HepG2 (cell line): ENCODE measurements around the gene GOLT1A. TPM values are rescaled to one million over a fixed set of nuclear protein-coding genes. Genes with fewer than 3 reads are reported as not detected.

Experiments
- ATAC-seq: fragments of 200-7000 bp; cut with Tn5 transposase; 3 replicates; pipeline ENCODE4 v1.9.1; 2020; ENCODE audit warnings: mild to moderate bottlenecking, moderate library complexity
- BruUV-seq: library from RNA; stranded (reverse); fragments of 400-500 nt; replicated peaks from 2 replicates; lab custom pipeline; 2021; lab: Mats Ljungman, UMichigan
- CTCF ChIA-PET: fragments of 300-600 bp; formaldehyde crosslinking; extraction: SDS; loops from one replicate; lab custom pipeline; 2021; ENCODE audit warnings: low total read pairs, inconsistent platforms, low intra/inter-chr PET ratio; lab: Yijun Ruan, JAX
- POLR2A ChIA-PET: fragments of 350-600 bp; sonication (Branson Sonifier 250); formaldehyde crosslinking; loops from one replicate; lab custom pipeline; 2020; ENCODE audit warnings: antibody characterized with exemption, inconsistent platforms; lab: Yijun Ruan, JAX
- DNase-seq: peaks from one replicate; pipeline ENCODE4 v3.0.0-alpha.2; 2015; ENCODE audit warnings: low spot score
- FAIRE-seq: peaks from 3 replicates; lab custom pipeline; 2011; peaks lifted over from hg19 to GRCh38; lab: Jason Lieb, UNC
- H2AFZ ChIP-seq: one replicate; pipeline ENCODE4 v1.6.1; 2011; ENCODE audit warnings: low read length, inconsistent platforms
- H3K27ac ChIP-seq: fragments of 300-600 bp; 3 replicates; pipeline ENCODE4 v1.8.0; 2011; ENCODE audit warnings: mixed run types, mild to moderate bottlenecking, mixed read lengths, low read length, inconsistent platforms; ENCODE audit not compliant: insufficient read depth; ENCODE audit errors: extremely low read length
- H3K27me3 ChIP-seq, 2 experiments: fragments of 200-600 bp in 1 of 2; 2 replicates in 1 of 2; 3 replicates in 1 of 2; pipeline versions ENCODE4 v1.6.0 to v1.8.0; 2011; ENCODE audit warnings: low read length in 2 of 2, mild to moderate bottlenecking in 2 of 2, moderate library complexity in 2 of 2, inconsistent platforms in 1 of 2; ENCODE audit not compliant: insufficient read depth in 2 of 2, control insufficient read depth in 1 of 2
- H3K36me3 ChIP-seq, 2 experiments: fragments of 200-600 bp in 1 of 2; replicated peaks in 1 of 2; 2 replicates in 1 of 2; 3 replicates in 1 of 2; pipeline versions ENCODE4 v1.5.1 to v1.8.0; 2011; ENCODE audit warnings: low read length in 2 of 2, inconsistent platforms in 1 of 2; ENCODE audit not compliant: insufficient read depth in 2 of 2, control insufficient read depth in 1 of 2
- H3K4me1 ChIP-seq: 2 replicates; pipeline ENCODE4 v1.5.1; 2012; ENCODE audit warnings: low read length, inconsistent platforms; ENCODE audit not compliant: insufficient read depth
- H3K4me2 ChIP-seq: 2 replicates; pipeline ENCODE4 v1.6.0; 2011; ENCODE audit warnings: low read depth, low read length, inconsistent platforms
- H3K4me3 ChIP-seq, 3 experiments: fragments of 200-600 bp in 1 of 3; sonication (generic), shearing (Covaris generic) in 1 of 3; replicated peaks in 1 of 3; 2 replicates each; pipeline ENCODE4 v1.5.1; 2011 to 2016; ENCODE audit warnings: low read length in 3 of 3, inconsistent platforms in 2 of 3, low read depth in 2 of 3, mild to moderate bottlenecking in 2 of 3, control low read depth in 1 of 3, mixed read lengths in 1 of 3; ENCODE audit not compliant: insufficient read depth in 1 of 3
- H3K79me2 ChIP-seq: one replicate; pipeline ENCODE4 v1.6.1; 2011; ENCODE audit warnings: low read length, inconsistent platforms; ENCODE audit not compliant: insufficient read depth
- H3K9ac ChIP-seq: 2 replicates; pipeline ENCODE4 v1.6.0; 2011; ENCODE audit warnings: mild to moderate bottlenecking, low read depth, low read length, inconsistent platforms; ENCODE audit not compliant: insufficient read depth
- H3K9me3 ChIP-seq: 2 replicates; pipeline ENCODE4 v1.5.1; 2012; ENCODE audit warnings: mild to moderate bottlenecking, low read length
- H4K20me1 ChIP-seq: 2 replicates; pipeline ENCODE4 v1.6.0; 2011; ENCODE audit warnings: inconsistent platforms, mild to moderate bottlenecking, low read length, moderate library complexity; ENCODE audit not compliant: insufficient read depth
- EEA1 ChIP-seq: sonication (generic); formaldehyde crosslinking; IDR thresholded peaks from 2 replicates; pipeline ENCODE4 v1.5.1; 2020; ENCODE audit warnings: mild to moderate bottlenecking, missing genetic modification reagents, borderline replicate concordance
- ELF4 ChIP-seq: sonication (generic); formaldehyde crosslinking; IDR thresholded peaks from 2 replicates; pipeline ENCODE4 v1.5.0; 2020; ENCODE audit warnings: missing genetic modification reagents, mild to moderate bottlenecking, moderate library complexity, borderline replicate concordance
- ERF ChIP-seq: IDR thresholded peaks from 2 replicates; pipeline ENCODE4 v1.6.1; 2018; ENCODE audit warnings: missing biosample characterization, missing genetic modification reagents
- HNF4G ChIP-seq, 2 experiments: sonication (generic) in 1 of 2; formaldehyde crosslinking in 1 of 2; IDR thresholded peaks; 2 replicates each; pipeline versions ENCODE4 v1.4.0 to v1.6.1; 2011 to 2020; ENCODE audit warnings: borderline replicate concordance in 2 of 2, low read depth in 2 of 2, mild to moderate bottlenecking in 2 of 2, low read length in 1 of 2, missing genetic modification reagents in 1 of 2, moderate library complexity in 1 of 2
- MTF2 ChIP-seq: sonication (generic); formaldehyde crosslinking; IDR thresholded peaks from 2 replicates; pipeline ENCODE4 v1.5.0; 2020; ENCODE audit warnings: missing genetic modification reagents, borderline replicate concordance
- POLR2A ChIP-seq, 2 experiments: IDR thresholded peaks; 2 replicates each; pipeline ENCODE4 v1.6.1; 2011; ENCODE audit warnings: low read depth in 2 of 2, low read length in 2 of 2, mild to moderate bottlenecking in 1 of 2, moderate library complexity in 1 of 2; ENCODE audit not compliant: insufficient read depth in 1 of 2
- TBX2 ChIP-seq: sonication (generic); formaldehyde crosslinking; IDR thresholded peaks from 2 replicates; pipeline ENCODE4 v1.5.0; 2020; ENCODE audit warnings: missing genetic modification reagents, mild to moderate bottlenecking, borderline replicate concordance
- ZNF546 ChIP-seq: sonication (generic); formaldehyde crosslinking; conservative IDR thresholded peaks from 2 replicates; pipeline ENCODE4 v1.8.1; 2023; ENCODE audit warnings: mild to moderate bottlenecking, missing genetic modification reagents
- WGBS: methylation state at CpG from one replicate; pipeline ENCODE4 v1.1.6; 2017; ENCODE audit warnings: low lambda C conversion rate; 5-methylcytosine and 5-hydroxymethylcytosine counted together
- in situ Hi-C: cut with HindIII; loops from 2 replicates; pipeline ENCODE4 v1.10.0; 2017; ENCODE audit warnings: low pct_unique_long_range_greater_than_20kb; ENCODE audit not compliant: extremely low pct_ligation_motif_present
- intact Hi-C: fragments of 100-400 bp; cut with micrococcal nuclease; formaldehyde crosslinking; loops from one replicate; pipeline ENCODE4 v1.10.0; 2022; ENCODE audit not compliant: unreplicated experiment
- polyA plus RNA-seq, 8 experiments: library from polyadenylated mRNA; depleted of rRNA in 3 of 8; stranded (reverse) in 7 of 8; unstranded in 1 of 8; fragments of >200 nt; fragmentation: Illumina TruSeq in 4 of 8; extraction: Trizol in 4 of 8; gene quantifications; 2 replicates each; pipeline versions ENCODE4 v1.2.1 to v1.2.3, GENCODE V29; 2011 to 2016; ENCODE audit warnings: low read depth in 4 of 8, missing spikeins in 1 of 8, mixed read lengths in 1 of 8; ENCODE audit not compliant: insufficient read depth in 1 of 8
- total RNA-seq, 5 experiments: library from RNA; depleted of rRNA; stranded (reverse); fragments of >200 nt; fragmentation: Illumina TruSeq; extraction: Trizol; gene quantifications; 2 replicates each; pipeline ENCODE4 v1.2.3, GENCODE V29; 2016; ENCODE audit warnings: low read depth in 1 of 5
- TF ChIP-seq, protein P1 (sequence below): sonication (generic); formaldehyde crosslinking; IDR thresholded peaks from 2 replicates; pipeline ENCODE4 v1.8.1; 2023; ENCODE audit warnings: mild to moderate bottlenecking, missing genetic modification reagents, borderline replicate concordance
- TF ChIP-seq, protein P2 (sequence below): sonication (generic); formaldehyde crosslinking; IDR thresholded peaks from 2 replicates; pipeline ENCODE4 v1.5.1; 2020; ENCODE audit warnings: missing genetic modification reagents, mild to moderate bottlenecking, borderline replicate concordance
- TF ChIP-seq, protein P3 (sequence below): IDR thresholded peaks from 2 replicates; pipeline ENCODE4 v1.4.0; 2020; ENCODE audit warnings: mild to moderate bottlenecking, missing genetic modification reagents

Gene GOLT1A
- total and polyA plus RNA-seq, 2 of the 13 experiments (the other 11 are each of a cell fraction or from before 2014, with no cell fraction given): 25.8 to 28.0 TPM

DNA sequence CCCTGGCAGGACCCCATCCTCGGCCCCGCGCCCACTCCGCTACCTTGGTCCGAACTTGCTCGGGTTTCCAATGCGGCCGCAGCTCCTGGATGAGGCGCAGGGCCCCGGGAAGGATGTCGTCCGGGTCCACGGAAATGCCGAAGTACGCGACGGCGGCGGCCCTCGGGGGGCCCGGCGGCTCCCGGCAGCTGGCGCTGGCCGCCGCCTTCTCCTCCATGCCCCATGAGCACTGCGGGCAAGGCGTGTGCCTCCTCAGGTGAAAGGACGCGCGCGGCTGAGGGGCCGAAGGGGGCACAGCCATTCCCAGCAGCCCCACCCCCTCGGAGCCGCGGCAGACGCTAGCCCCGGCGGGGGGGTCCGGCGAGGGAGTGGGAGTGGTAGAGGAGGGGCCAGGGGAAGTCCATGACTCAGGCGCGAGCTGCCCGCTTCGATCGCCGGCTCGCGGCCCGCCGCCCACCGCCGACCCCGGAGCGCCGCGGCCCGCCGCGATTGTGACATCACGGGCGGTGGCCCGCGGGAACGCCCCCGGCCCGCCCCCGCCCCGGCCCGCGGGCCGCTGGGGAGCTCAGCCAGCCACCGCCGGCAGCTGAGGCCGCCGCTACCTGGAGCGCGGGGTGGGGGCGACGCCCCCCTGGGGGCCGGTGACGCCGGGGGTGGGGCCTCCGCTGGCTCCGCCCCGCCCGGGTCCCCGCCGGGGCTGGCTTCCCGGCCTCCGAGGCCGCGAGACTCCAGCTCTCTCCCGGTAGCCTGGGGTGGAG is 62.1 kb downstream of the GOLT1A start, which contains the start of gene ETNK2:
TSS of gene ETNK2 (minus strand) at position 493 of the 758 bp plus-strand sequence. CDS start at position 301, 192 bp downstream.
- Histone ChIP-seq H3K27me3 (peaks cover 0 to 2% of the 10 kb centered on the region in 2 experiments; a peak in 3 of 5 replicates), H3K9ac (peak within 1 kb of the TSS; percentile 63)
- 0 out of 2 replicates have a peak, but pooled peaks have one; percentile 66 for TF ChIP-seq ZNF546
- peak in 1 of 2 experiments; percentile 65; a peak in 2 of 4 replicates for TF ChIP-seq POLR2A (IDR thresholded peaks at IDR 0.05; ENCODE audit: insufficient read depth in 1 of 2, low read depth in 2 of 2, low read length in 2 of 2)
- TF ChIP-seq MTF2 (CRISPR knock-in tag): no peak
- no peak for TF ChIP-seq HNF4G (IDR thresholded peaks at IDR 0.05; ENCODE audit: borderline replicate concordance, low read depth, low read length)
- no peak for TF ChIP-seq HNF4G (CRISPR knock-in tag; IDR thresholded peaks at IDR 0.05; ENCODE audit: borderline replicate concordance, low read depth)
- TF ChIP-seq, protein P1, sequence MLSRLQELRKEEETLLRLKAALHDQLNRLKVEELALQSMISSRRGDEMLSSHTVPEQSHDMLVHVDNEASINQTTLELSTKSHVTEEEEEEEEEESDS (CRISPR knock-in tag): no peak
- TF ChIP-seq, protein P2, sequence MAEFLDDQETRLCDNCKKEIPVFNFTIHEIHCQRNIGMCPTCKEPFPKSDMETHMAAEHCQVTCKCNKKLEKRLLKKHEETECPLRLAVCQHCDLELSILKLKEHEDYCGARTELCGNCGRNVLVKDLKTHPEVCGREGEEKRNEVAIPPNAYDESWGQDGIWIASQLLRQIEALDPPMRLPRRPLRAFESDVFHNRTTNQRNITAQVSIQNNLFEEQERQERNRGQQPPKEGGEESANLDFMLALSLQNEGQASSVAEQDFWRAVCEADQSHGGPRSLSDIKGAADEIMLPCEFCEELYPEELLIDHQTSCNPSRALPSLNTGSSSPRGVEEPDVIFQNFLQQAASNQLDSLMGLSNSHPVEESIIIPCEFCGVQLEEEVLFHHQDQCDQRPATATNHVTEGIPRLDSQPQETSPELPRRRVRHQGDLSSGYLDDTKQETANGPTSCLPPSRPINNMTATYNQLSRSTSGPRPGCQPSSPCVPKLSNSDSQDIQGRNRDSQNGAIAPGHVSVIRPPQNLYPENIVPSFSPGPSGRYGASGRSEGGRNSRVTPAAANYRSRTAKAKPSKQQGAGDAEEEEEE: no peak
- TF ChIP-seq ERF (CRISPR knock-in tag): no peak
- TF ChIP-seq, protein P3, sequence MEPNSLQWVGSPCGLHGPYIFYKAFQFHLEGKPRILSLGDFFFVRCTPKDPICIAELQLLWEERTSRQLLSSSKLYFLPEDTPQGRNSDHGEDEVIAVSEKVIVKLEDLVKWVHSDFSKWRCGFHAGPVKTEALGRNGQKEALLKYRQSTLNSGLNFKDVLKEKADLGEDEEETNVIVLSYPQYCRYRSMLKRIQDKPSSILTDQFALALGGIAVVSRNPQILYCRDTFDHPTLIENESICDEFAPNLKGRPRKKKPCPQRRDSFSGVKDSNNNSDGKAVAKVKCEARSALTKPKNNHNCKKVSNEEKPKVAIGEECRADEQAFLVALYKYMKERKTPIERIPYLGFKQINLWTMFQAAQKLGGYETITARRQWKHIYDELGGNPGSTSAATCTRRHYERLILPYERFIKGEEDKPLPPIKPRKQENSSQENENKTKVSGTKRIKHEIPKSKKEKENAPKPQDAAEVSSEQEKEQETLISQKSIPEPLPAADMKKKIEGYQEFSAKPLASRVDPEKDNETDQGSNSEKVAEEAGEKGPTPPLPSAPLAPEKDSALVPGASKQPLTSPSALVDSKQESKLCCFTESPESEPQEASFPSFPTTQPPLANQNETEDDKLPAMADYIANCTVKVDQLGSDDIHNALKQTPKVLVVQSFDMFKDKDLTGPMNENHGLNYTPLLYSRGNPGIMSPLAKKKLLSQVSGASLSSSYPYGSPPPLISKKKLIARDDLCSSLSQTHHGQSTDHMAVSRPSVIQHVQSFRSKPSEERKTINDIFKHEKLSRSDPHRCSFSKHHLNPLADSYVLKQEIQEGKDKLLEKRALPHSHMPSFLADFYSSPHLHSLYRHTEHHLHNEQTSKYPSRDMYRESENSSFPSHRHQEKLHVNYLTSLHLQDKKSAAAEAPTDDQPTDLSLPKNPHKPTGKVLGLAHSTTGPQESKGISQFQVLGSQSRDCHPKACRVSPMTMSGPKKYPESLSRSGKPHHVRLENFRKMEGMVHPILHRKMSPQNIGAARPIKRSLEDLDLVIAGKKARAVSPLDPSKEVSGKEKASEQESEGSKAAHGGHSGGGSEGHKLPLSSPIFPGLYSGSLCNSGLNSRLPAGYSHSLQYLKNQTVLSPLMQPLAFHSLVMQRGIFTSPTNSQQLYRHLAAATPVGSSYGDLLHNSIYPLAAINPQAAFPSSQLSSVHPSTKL: no peak; the same call in 1 of the 2 replicates
- 0 out of 2 replicates have a peak, but pooled peaks have one; percentile 68 for TF ChIP-seq EEA1
- TF ChIP-seq TBX2: peak; percentile 26; the same call in 1 of the 2 replicates
- TF ChIP-seq ELF4 (CRISPR knock-in tag): no peak

More for the DNA sequence above, 62.1 kb downstream of the GOLT1A start, which contains the start of gene ETNK2:
- Histone ChIP-seq H2AFZ (no peak within 1 kb of the TSS), H3K36me3 (no peaks in the 10 kb centered on the region), H3K4me1 (peaks cover 46% of the 10 kb centered on the region), H3K4me2 (peak within 1 kb of the TSS; percentile 77), H3K79me2 (no peaks in the 10 kb centered on the region), H3K27ac (peak within 1 kb of the TSS; percentile 38), H3K4me3 (peak within 1 kb of the TSS; percentile 61 to 82 (median 72)), H3K9me3 (no peaks in the 10 kb centered on the region), H4K20me1 (no peaks in the 10 kb centered on the region)
- POLR2A ChIA-PET: interaction anchor here (1.3 to 1.9 kb wide), 7 partner anchors 8 to 364 kb away, joined by 3 to 8 read pairs (median 5); partner anchors contain the start of genes GOLT1A, MDM4 and SNRPE
- FAIRE-seq: no peak
- WGBS: no CpG with 5 or more reads among the region's 94 CpGs
- intact Hi-C loops (loop anchor here (10.0 kb wide), 1 partner anchor 223 kb away; no protein-coding TSS in a partner anchor), in situ Hi-C loops (no loop called here)
- DNase-seq: no peak
- CTCF ChIA-PET: no interaction called here
- peak; percentile 48 for ATAC-seq
- BruUV-seq: no TSS peak
